Measurements from ENCODE around the gene HOXD3. TPM values are rescaled to one million over a fixed set of nuclear protein-coding genes. Genes with fewer than 3 reads are reported as not detected.

HOXD3 gene
- total and polyA plus RNA-seq, 4 donors, result not detected

GRCh38 chr2:176155356-176156044 lies 1.6 kb upstream of the HOXD3 start:
- Histone ChIP-seq H3K4me1 (ENCODE audit: control insufficient read depth in 4 of 4, insufficient read depth in 4 of 4, low read length in 3 of 4) (peaks cover 6 to 16% (median 11%) of the 10 kb centered on the region in 4 donors), H3K9ac (ENCODE audit: low read depth in 1 of 2, low read length in 2 of 2) (no peak overlapping the region), H3K36me3 (ENCODE audit: control insufficient read depth in 4 of 4, insufficient read depth in 3 of 4, low read depth in 1 of 4, low read length in 3 of 4) (no peaks in the 10 kb centered on the region), H3K9me3 (ENCODE audit: control insufficient read depth in 4 of 4, low read length in 3 of 4) (peaks cover 0 to 4% (median 0%) of the 10 kb centered on the region in 4 donors), H3K4me3 (ENCODE audit: low read depth in 1 of 3, low read length in 3 of 3) (no peak overlapping the region), H3K27me3 (ENCODE audit: control insufficient read depth in 4 of 4, insufficient read depth in 4 of 4, low read length in 3 of 4) (peaks cover 9 to 34% (median 25%) of the 10 kb centered on the region in 4 donors), H3K27ac (ENCODE audit: low read depth in 1 of 2, low read length in 2 of 2) (no peak overlapping the region)
- no peak for DNase-seq (ENCODE audit: low spot score)
- TF ChIP-seq FOXA2 (IDR thresholded peaks at IDR 0.05), result no peak
- TF ChIP-seq HNF4A (conservative IDR thresholded peaks at IDR 0.05), result no peak
- TF ChIP-seq MAX (IDR thresholded peaks at IDR 0.05), result no peak
- TF ChIP-seq ZBTB33 (IDR thresholded peaks at IDR 0.05), result no peak
- TF ChIP-seq YY1 (IDR thresholded peaks at IDR 0.05), result no peak
- WGBS, result 14% methylated on average over 6 of the region's 6 CpGs

- Histone ChIP-seq H3K9me3 (ENCODE audit: control insufficient read depth in 4 of 4, low read length in 3 of 4) (peaks cover 0 to 4% (median 0%) of the 10 kb centered on the region in 4 donors), H3K36me3 (ENCODE audit: control insufficient read depth in 4 of 4, insufficient read depth in 3 of 4, low read depth in 1 of 4, low read length in 3 of 4) (no peaks in the 10 kb centered on the region), H3K4me3 (ENCODE audit: low read depth in 1 of 3, low read length in 3 of 3) (no peak overlapping the region), H3K9ac (ENCODE audit: low read depth in 1 of 2, low read length in 2 of 2) (no peak overlapping the region), H3K27ac (ENCODE audit: low read depth in 1 of 2, low read length in 2 of 2) (no peak overlapping the region), H3K27me3 (ENCODE audit: control insufficient read depth in 4 of 4, insufficient read depth in 4 of 4, low read length in 3 of 4) (peaks cover 10 to 35% (median 26%) of the 10 kb centered on the region in 4 donors), H3K4me1 (ENCODE audit: control insufficient read depth in 4 of 4, insufficient read depth in 4 of 4, low read length in 3 of 4) (peaks cover 6 to 16% (median 11%) of the 10 kb centered on the region in 4 donors)
- TF ChIP-seq, protein P1, sequence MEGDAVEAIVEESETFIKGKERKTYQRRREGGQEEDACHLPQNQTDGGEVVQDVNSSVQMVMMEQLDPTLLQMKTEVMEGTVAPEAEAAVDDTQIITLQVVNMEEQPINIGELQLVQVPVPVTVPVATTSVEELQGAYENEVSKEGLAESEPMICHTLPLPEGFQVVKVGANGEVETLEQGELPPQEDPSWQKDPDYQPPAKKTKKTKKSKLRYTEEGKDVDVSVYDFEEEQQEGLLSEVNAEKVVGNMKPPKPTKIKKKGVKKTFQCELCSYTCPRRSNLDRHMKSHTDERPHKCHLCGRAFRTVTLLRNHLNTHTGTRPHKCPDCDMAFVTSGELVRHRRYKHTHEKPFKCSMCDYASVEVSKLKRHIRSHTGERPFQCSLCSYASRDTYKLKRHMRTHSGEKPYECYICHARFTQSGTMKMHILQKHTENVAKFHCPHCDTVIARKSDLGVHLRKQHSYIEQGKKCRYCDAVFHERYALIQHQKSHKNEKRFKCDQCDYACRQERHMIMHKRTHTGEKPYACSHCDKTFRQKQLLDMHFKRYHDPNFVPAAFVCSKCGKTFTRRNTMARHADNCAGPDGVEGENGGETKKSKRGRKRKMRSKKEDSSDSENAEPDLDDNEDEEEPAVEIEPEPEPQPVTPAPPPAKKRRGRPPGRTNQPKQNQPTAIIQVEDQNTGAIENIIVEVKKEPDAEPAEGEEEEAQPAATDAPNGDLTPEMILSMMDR (IDR thresholded peaks at IDR 0.05; ENCODE audit: low read depth, low read length, missing input control), result no peak
- TF ChIP-seq HNF4G (IDR thresholded peaks at IDR 0.05) (no peak), YY1 (IDR thresholded peaks at IDR 0.05) (no peak), RAD21 (IDR thresholded peaks at IDR 0.05) (no peak), FOXA2 (IDR thresholded peaks at IDR 0.05) (no peak), SP1 (IDR thresholded peaks at IDR 0.05) (no peak), TAF1 (conservative IDR thresholded peaks at IDR 0.05) (no peak), JUND (IDR thresholded peaks at IDR 0.05) (no peak), ZBTB33 (IDR thresholded peaks at IDR 0.05) (no peak), FOXA1 (IDR thresholded peaks at IDR 0.05) (no peak), RXRA (IDR thresholded peaks at IDR 0.05) (no peak), MAX (IDR thresholded peaks at IDR 0.05) (no peak), NR2F2 (IDR thresholded peaks at IDR 0.05) (no peak), HNF4A (conservative IDR thresholded peaks at IDR 0.05) (no peak), GABPA (IDR thresholded peaks at IDR 0.05 in 1 of 2, conservative IDR thresholded peaks at IDR 0.05 in 1 of 2) (no peak), REST (IDR thresholded peaks at IDR 0.05) (no peak), EGR1 (IDR thresholded peaks at IDR 0.05; ENCODE audit: low read depth in 2 of 2) (no peak)
- TF ChIP-seq, protein P2, sequence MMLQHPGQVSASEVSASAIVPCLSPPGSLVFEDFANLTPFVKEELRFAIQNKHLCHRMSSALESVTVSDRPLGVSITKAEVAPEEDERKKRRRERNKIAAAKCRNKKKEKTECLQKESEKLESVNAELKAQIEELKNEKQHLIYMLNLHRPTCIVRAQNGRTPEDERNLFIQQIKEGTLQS (IDR thresholded peaks at IDR 0.05), result no peak
- no peak for DNase-seq (ENCODE audit: low spot score)
- whole genome bisulfite sequencing, result 17% methylated on average over 8 of the region's 8 CpGs
These were observed 753 bp upstream of the HOXD3 start for GRCh38 chr2:176156301-176156806.

Data from liver (tissue), 9 donors.